ENCODE results near the gene KRT86. TPM values are rescaled to one million over a fixed set of nuclear protein-coding genes. Genes with fewer than 3 reads are reported as not detected.

The KRT86 gene
- total and polyA plus RNA-seq, 2 experiments from 2014 or later = 0.11 to 0.16 TPM

- Histone ChIP-seq H3K9me2 (ENCODE audit: insufficient read depth) (no peaks in the 10 kb centered on the region), H3K27ac (no peak overlapping the region), H3K4me3 (no peak overlapping the region), H3K4me1 (ENCODE audit: insufficient read depth) (no peaks in the 10 kb centered on the region), H3K79me2 (ENCODE audit: insufficient read depth) (no peaks in the 10 kb centered on the region), H4K20me1 (ENCODE audit: insufficient read depth) (no peaks in the 10 kb centered on the region), H3K4me2 (ENCODE audit: unreplicated experiment) (no peak overlapping the region), H2AFZ (no peak overlapping the region), H3K9me3 (ENCODE audit: low read depth) (no peaks in the 10 kb centered on the region), H3K36me3 (ENCODE audit: low read depth) (no peaks in the 10 kb centered on the region), H3K9ac (no peak overlapping the region), H3K27me3 (replicated peaks; ENCODE audit: insufficient read depth) (peaks cover 30% of the 10 kb centered on the region), H3F3A (ENCODE audit: insufficient read depth) (no peaks in the 10 kb centered on the region)
- no peak for TF ChIP-seq EZH2phosphoT487 (IDR thresholded peaks at IDR 0.05; ENCODE audit: insufficient read depth, low read depth)
- no peak for TF ChIP-seq EZH2 (IDR thresholded peaks at IDR 0.05; ENCODE audit: insufficient read depth, poor library complexity, severe bottlenecking)
- 58 to 62% methylated on average over 4 of the region's 4 CpGs for WGBS, 2 experiments (ENCODE audit: low coverage in 1 of 2, low lambda C conversion rate in 2 of 2, missing lambda C conversion rate in 2 of 2)
- in situ Hi-C loops (cut with MboI) = no loop called here
- no peak for DNase-seq
Observed at GRCh38 chr12:52321418-52321817, 47.0 kb downstream of the KRT86 start.

DNA sequence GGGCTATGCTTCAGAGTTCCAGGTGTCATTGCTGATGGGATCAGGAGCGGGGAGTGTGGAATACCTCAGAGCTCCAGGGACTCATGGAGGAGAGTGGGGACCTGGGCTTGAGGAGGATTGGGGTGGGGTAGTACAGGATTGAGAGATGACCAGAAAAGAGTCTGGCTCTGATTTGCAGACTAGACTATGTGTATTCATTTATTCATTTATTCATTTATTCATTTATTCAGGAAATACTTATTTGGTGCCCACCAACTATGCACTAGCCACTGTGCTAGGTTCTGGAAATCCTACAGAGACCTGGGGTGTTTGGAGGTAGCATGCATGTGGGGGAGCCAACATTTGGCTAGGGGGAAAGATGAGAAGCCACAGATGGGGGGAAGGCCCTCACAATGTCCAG lies 47.6 kb downstream of the KRT86 start:
- DNase-seq = no peak
- no peak overlapping the region for H3K4me3 ChIP-seq
- no peaks in the 10 kb centered on the region for H3K9me2 ChIP-seq (ENCODE audit: insufficient read depth)
- H4K20me1 ChIP-seq (ENCODE audit: insufficient read depth) = no peaks in the 10 kb centered on the region
- no peak overlapping the region for H3K4me2 ChIP-seq (ENCODE audit: unreplicated experiment)
- H2AFZ ChIP-seq = no peak overlapping the region
- H3K79me2 ChIP-seq (ENCODE audit: insufficient read depth) = no peaks in the 10 kb centered on the region
- H3K36me3 ChIP-seq (ENCODE audit: low read depth) = no peaks in the 10 kb centered on the region
- no peaks in the 10 kb centered on the region for H3K4me1 ChIP-seq (ENCODE audit: insufficient read depth)
- H3F3A ChIP-seq (ENCODE audit: insufficient read depth) = no peaks in the 10 kb centered on the region
- no peaks in the 10 kb centered on the region for H3K9me3 ChIP-seq (ENCODE audit: low read depth)
- H3K27ac ChIP-seq = no peak overlapping the region
- H3K9ac ChIP-seq = no peak overlapping the region
- H3K27me3 ChIP-seq (replicated peaks; ENCODE audit: insufficient read depth) = peaks cover 30% of the 10 kb centered on the region
- in situ Hi-C loops (cut with MboI) = no loop called here
- 87 to 91% methylated on average over 1 of the region's 1 CpG for WGBS, 2 experiments (ENCODE audit: low coverage in 1 of 2, low lambda C conversion rate in 2 of 2, missing lambda C conversion rate in 2 of 2)
- TF ChIP-seq EZH2phosphoT487 (IDR thresholded peaks at IDR 0.05; ENCODE audit: insufficient read depth, low read depth) = no peak
- TF ChIP-seq EZH2 (IDR thresholded peaks at IDR 0.05; ENCODE audit: insufficient read depth, poor library complexity, severe bottlenecking) = no peak

DNA sequence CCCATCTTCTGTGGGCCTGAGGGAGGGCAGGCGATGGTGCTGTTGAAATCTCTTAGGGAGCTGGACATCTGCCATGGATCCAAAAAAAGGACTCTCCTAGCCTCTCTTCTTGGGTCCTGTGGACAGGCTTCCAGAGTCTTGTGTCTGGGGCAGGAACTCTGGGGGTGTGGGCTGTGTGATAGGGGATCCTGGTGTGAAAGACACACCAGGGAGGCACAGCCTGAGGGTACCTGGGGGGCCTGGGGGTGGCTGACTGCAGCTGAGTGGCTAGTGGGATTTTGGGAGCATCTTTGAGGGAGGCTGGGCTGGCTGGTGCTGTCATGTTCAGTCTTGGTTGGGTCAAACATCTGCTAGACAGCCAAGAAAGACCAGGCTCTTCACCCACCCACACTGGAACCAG lies 48.6 kb downstream of the KRT86 start:
- no peak overlapping the region for H3K9ac ChIP-seq

GRCh38 chr12:52323416-52324152 lies 49.1 kb downstream of the KRT86 start:
- H3K4me3 ChIP-seq = no peak overlapping the region
- no peaks in the 10 kb centered on the region for H3K79me2 ChIP-seq (ENCODE audit: insufficient read depth)
- H3K36me3 ChIP-seq (ENCODE audit: low read depth) = no peaks in the 10 kb centered on the region
- H2AFZ ChIP-seq = no peak overlapping the region
- DNase-seq = no peak
- TF ChIP-seq EZH2phosphoT487 (IDR thresholded peaks at IDR 0.05; ENCODE audit: insufficient read depth, low read depth) (no peak), EZH2 (IDR thresholded peaks at IDR 0.05; ENCODE audit: insufficient read depth, poor library complexity, severe bottlenecking) (no peak)
- no peak overlapping the region for H3K4me2 ChIP-seq (ENCODE audit: unreplicated experiment)
- in situ Hi-C loops (cut with MboI) = no loop called here
- no peak overlapping the region for H3K27ac ChIP-seq
- no peaks in the 10 kb centered on the region for H4K20me1 ChIP-seq (ENCODE audit: insufficient read depth)
- no peaks in the 10 kb centered on the region for H3K4me1 ChIP-seq (ENCODE audit: insufficient read depth)
- H3K9me3 ChIP-seq (ENCODE audit: low read depth) = no peaks in the 10 kb centered on the region
- WGBS, 2 experiments (ENCODE audit: low coverage in 1 of 2, low lambda C conversion rate in 2 of 2, missing lambda C conversion rate in 2 of 2) = 82% methylated on average over 10 of the region's 10 CpGs
- no peaks in the 10 kb centered on the region for H3F3A ChIP-seq (ENCODE audit: insufficient read depth)
- H3K9ac ChIP-seq = no peak overlapping the region
- peaks cover 30% of the 10 kb centered on the region for H3K27me3 ChIP-seq (replicated peaks; ENCODE audit: insufficient read depth)
- H3K9me2 ChIP-seq (ENCODE audit: insufficient read depth) = no peaks in the 10 kb centered on the region

More for the DNA sequence above, 48.6 kb downstream of the KRT86 start:
- Histone ChIP-seq H3K27ac (no peak overlapping the region), H3K4me1 (ENCODE audit: insufficient read depth) (no peaks in the 10 kb centered on the region), H3K4me3 (no peak overlapping the region), H3K4me2 (ENCODE audit: unreplicated experiment) (no peak overlapping the region), H3K27me3 (replicated peaks; ENCODE audit: insufficient read depth) (peaks cover 30% of the 10 kb centered on the region), H3K9me2 (ENCODE audit: insufficient read depth) (no peaks in the 10 kb centered on the region), H3K79me2 (ENCODE audit: insufficient read depth) (no peaks in the 10 kb centered on the region), H4K20me1 (ENCODE audit: insufficient read depth) (no peaks in the 10 kb centered on the region), H3K9me3 (ENCODE audit: low read depth) (no peaks in the 10 kb centered on the region), H3F3A (ENCODE audit: insufficient read depth) (no peaks in the 10 kb centered on the region), H3K36me3 (ENCODE audit: low read depth) (no peaks in the 10 kb centered on the region), H2AFZ (no peak overlapping the region)
- no peak for DNase-seq
- in situ Hi-C loops (cut with MboI) = no loop called here
- TF ChIP-seq EZH2 (IDR thresholded peaks at IDR 0.05; ENCODE audit: insufficient read depth, poor library complexity, severe bottlenecking) (no peak), EZH2phosphoT487 (IDR thresholded peaks at IDR 0.05; ENCODE audit: insufficient read depth, low read depth) (no peak)
- WGBS, 2 experiments (ENCODE audit: low coverage in 1 of 2, low lambda C conversion rate in 2 of 2, missing lambda C conversion rate in 2 of 2) = 28% methylated on average over 1 of the region's 1 CpG
